Measurements from ENCODE around the gene KCNN1.
A peak's percentile ranks its signal among the peaks of the same experiment; 100 is the strongest.
"Not testable (repeated sequence)": the region's sequence is repeated elsewhere in the genome, so short reads cannot be mapped to it uniquely, and the experiment has no call there.

Gene KCNN1

GRCh38 chr19:18001777-18002345 is 35.0 kb downstream of the KCNN1 start:
- TF ChIP-seq CTCF (IDR thresholded peaks at IDR 0.05; ENCODE audit: low read depth, low read length) = no peak
- peak; percentile 27 to 31 for DNase-seq (ENCODE audit: low read depth in 2 of 2)
- peak overlapping the region; percentile 62 to 78 for H3K4me3 ChIP-seq (replicated peaks in 1 of 2; ENCODE audit: low read depth in 2 of 2, low read length in 2 of 2)

DNA sequence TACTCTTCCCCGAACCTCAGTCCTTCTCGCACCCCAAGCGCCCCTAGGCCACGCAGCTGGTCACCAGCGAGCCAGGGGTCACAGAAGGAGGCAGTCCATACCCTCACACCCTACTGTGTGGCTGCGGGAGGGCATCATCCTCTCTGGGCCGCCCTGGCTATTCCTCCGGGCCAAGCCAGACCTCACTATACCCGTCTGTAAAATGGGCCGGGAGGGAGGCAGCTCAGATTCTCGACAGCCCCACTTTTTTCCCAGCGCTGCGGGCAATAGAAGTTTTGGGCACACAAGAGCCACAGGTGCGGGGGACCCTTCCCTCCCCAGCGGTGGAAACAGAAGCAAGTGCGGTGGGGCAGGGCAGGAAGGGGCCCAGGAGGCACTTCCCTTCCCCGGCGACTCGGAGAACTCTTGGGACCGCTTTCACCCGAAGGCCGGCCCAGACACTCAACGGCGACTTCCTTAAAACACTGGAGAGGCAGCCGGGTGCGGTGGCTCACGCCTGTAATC is 35.5 kb downstream of the KCNN1 start:
- H3K4me3 ChIP-seq (replicated peaks in 1 of 2; ENCODE audit: low read depth in 2 of 2, low read length in 2 of 2) = peak overlapping the region in 1 of 2 donors; percentile 78
- no peak for DNase-seq (ENCODE audit: low read depth in 2 of 2)
- TF ChIP-seq CTCF (IDR thresholded peaks at IDR 0.05; ENCODE audit: low read depth, low read length) = no peak

DNA sequence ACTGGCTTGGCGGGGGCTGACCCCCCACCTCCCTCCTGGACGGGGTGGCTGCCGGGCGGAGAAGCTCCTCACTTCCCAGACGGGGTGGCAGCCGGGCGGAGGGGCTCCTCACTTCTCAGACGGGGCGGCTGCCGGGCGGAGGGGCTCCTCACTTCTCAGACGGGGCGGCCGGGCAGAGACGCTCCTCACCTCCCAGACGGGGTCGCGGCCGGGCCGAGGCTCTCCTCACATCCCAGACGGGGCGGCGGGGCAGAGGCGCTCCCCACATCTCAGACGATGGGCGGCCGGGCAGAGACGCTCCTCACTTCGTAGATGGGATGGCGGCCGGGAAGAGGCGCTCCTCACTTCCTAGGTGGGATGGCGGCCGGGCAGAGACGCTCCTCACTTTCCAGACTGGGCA is 38.8 kb downstream of the KCNN1 start:
- not testable (repeated sequence) for H3K4me3 ChIP-seq (replicated peaks in 1 of 2; ENCODE audit: low read depth in 2 of 2, low read length in 2 of 2); DNase-seq (ENCODE audit: low read depth in 2 of 2)

- peak; percentile 97 for TF ChIP-seq CTCF (IDR thresholded peaks at IDR 0.05; ENCODE audit: low read depth, low read length)
- H3K4me3 ChIP-seq (replicated peaks in 1 of 2; ENCODE audit: low read depth in 2 of 2, low read length in 2 of 2) = peak overlapping the region; percentile 48 to 55
- DNase-seq (ENCODE audit: low read depth in 2 of 2) = peak; percentile 77 to 81
These were observed 40.4 kb downstream of the KCNN1 start for GRCh38 chr19:18007044-18007916.

DNA sequence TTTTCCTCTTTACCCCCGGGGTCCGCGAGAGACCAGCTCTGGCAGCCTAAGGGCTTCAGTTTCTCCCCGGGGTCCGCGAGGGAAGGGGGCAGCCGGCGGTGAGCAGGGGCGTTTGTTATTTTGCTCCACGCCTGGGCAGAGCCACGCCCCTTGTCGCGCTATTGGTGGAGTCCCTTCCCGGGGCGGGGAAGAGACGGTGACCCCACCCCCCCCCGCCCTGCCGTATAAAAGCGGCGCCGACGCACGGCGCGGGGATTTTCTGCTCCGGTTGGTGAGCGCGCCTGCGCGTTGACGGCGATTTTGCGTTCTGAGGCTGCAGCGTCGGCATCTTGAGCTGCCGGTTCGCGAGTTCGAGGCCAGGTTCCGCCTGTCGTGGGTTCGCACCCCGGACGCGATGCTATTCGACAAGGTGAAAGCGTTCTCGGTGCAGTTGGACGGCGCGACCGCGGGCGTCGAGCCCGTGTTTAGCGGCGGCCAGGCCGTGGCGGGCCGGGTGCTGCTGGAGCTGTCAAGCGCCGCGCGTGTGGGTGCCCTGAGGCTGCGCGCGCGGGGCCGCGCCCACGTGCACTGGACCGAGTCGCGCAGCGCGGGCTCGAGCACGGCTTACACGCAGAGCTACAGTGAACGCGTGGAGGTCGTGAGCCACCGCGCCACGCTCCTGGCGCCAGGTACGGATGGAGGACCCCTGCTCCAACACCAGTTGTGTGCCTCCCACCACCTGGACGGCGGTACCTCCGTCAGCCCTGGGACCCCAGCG is 41.2 kb downstream of the KCNN1 start, which contains the start of gene ARRDC2:
ARRDC2 (plus strand) TSS at position 254 of the 757 bp plus-strand sequence; CDS start at position 395, 141 bp downstream.
- peak; percentile 93 to 95 for DNase-seq (ENCODE audit: low read depth in 2 of 2)
- TF ChIP-seq CTCF (IDR thresholded peaks at IDR 0.05; ENCODE audit: low read depth, low read length) = no peak
- H3K4me3 ChIP-seq (replicated peaks in 1 of 2; ENCODE audit: low read depth in 2 of 2, low read length in 2 of 2) = peak within 1 kb of the TSS; percentile 51 to 59

DNA sequence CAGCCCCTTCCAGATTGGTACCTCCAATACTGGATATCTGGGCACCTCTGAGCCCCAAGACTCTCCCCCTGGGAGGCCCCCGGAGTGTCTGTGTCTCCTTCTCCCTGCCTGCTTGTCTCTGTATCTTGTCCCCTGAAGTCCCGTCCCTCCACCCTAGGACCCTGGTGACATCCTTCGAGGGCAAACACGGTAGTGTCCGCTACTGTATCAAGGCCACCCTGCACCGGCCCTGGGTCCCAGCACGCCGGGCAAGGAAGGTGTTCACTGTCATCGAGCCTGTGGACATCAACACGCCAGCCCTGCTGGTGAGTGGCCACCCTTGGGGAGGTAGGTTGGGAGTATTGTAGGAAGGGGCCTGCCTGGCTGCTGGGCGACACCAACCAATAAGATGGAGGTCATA is 41.9 kb downstream of the KCNN1 start:
- DNase-seq (ENCODE audit: low read depth in 2 of 2) = no peak
- TF ChIP-seq CTCF (IDR thresholded peaks at IDR 0.05; ENCODE audit: low read depth, low read length) = no peak
- H3K4me3 ChIP-seq (replicated peaks in 1 of 2; ENCODE audit: low read depth in 2 of 2, low read length in 2 of 2) = peak overlapping the region; percentile 51 to 59
